Tibial nerve (tissue), 4 donors: ENCODE data around the gene IQSEC1. TPM values are rescaled to one million over a fixed set of nuclear protein-coding genes. Genes with fewer than 3 reads are reported as not detected.

Source experiments
- DNase-seq, 2 donors: peaks; one replicate each; pipeline ENCODE4 v3.0.0-alpha.2; 2019; ENCODE audit warnings: low spot score in 2 of 2
- H3K27ac ChIP-seq, 4 donors: fragments of 200-600 bp; sonication (generic) in 3 of 4; one replicate each; pipeline ENCODE4 v1.5.1; 2017 to 2019; ENCODE audit warnings: mild to moderate bottlenecking in 1 of 4
- H3K27me3 ChIP-seq, 2 donors: fragments of 200-600 bp; sonication (generic) in 1 of 2; one replicate each; pipeline versions ENCODE4 v1.5.1 to v1.6.0; 2017 to 2019
- H3K36me3 ChIP-seq, 3 donors: fragments of 200-600 bp; sonication (generic); one replicate each; pipeline ENCODE4 v1.5.1; 2018 to 2019
- H3K4me1 ChIP-seq, 4 donors: fragments of 200-600 bp; sonication (generic) in 3 of 4; one replicate each; pipeline ENCODE4 v1.5.1; 2017 to 2019
- H3K4me3 ChIP-seq, 4 donors: fragments of 200-600 bp; sonication (generic) in 3 of 4; one replicate each; pipeline ENCODE4 v1.5.1; 2017 to 2019; ENCODE audit warnings: mild to moderate bottlenecking in 1 of 4, moderate library complexity in 1 of 4
- H3K9me3 ChIP-seq, 4 donors: fragments of 200-600 bp; sonication (generic) in 3 of 4; one replicate each; pipeline ENCODE4 v1.5.1; 2017 to 2019
- CTCF ChIP-seq, 5 experiments: fragments of 200-600 bp in 3 of 5; fragments of 450-650 bp in 2 of 5; sonication (generic) in 3 of 5; IDR thresholded peaks; one replicate each; pipeline ENCODE4 v1.5.1; 2016 to 2019; ENCODE audit warnings: antibody characterized with exemption in 5 of 5, mild to moderate bottlenecking in 3 of 5, moderate library complexity in 2 of 5
- EP300 ChIP-seq, 2 donors: sonication (generic); formaldehyde crosslinking; IDR thresholded peaks; one replicate each; pipeline ENCODE4 v1.6.1; 2017; ENCODE audit warnings: antibody characterized with exemption in 2 of 2, mild to moderate bottlenecking in 1 of 2
- POLR2A ChIP-seq, 2 donors: fragments of 450-650 bp; IDR thresholded peaks; one replicate each; pipeline ENCODE4 v1.6.1; 2017; ENCODE audit warnings: antibody characterized with exemption in 2 of 2, mild to moderate bottlenecking in 2 of 2, moderate library complexity in 2 of 2
- WGBS, 2 donors: methylation state at CpG; one replicate each; pipeline ENCODE4 v1.1.5; 2018; 5-methylcytosine and 5-hydroxymethylcytosine counted together
- total RNA-seq, 4 donors: library from RNA; depleted of rRNA; stranded (reverse); fragments of >200 nt; gene quantifications; one replicate each; pipeline ENCODE4 v1.1.0, GENCODE V29; 2016

The IQSEC1 gene
- total RNA-seq, 4 donors from 2014 or later = 58.2 to 77.5 (median 68.6) TPM

GRCh38 chr3:13070391-13071070 lies 2.7 kb downstream of the IQSEC1 start:
- no peak overlapping the region for H3K4me3 ChIP-seq
- H3K27ac ChIP-seq = no peak overlapping the region
- H3K4me1 ChIP-seq = peaks cover 0 to 15% (median 9%) of the 10 kb centered on the region in 4 donors
- WGBS, 2 donors = 85 to 91% methylated on average over 11 of the region's 11 CpGs
- no peak for DNase-seq
- H3K36me3 ChIP-seq = no peaks in the 10 kb centered on the region
- no peaks in the 10 kb centered on the region for H3K9me3 ChIP-seq
- TF ChIP-seq EP300 (IDR thresholded peaks at IDR 0.05) = no peak
- TF ChIP-seq CTCF (IDR thresholded peaks at IDR 0.05) = no peak
- TF ChIP-seq POLR2A (IDR thresholded peaks at IDR 0.05) = no peak
- H3K27me3 ChIP-seq = peaks cover 0 to 38% of the 10 kb centered on the region in 2 donors

- no peaks in the 10 kb centered on the region for H3K9me3 ChIP-seq
- H3K27ac ChIP-seq = no peak overlapping the region
- 70 to 96% methylated on average over 4 of the region's 4 CpGs for WGBS, 2 donors
- peaks cover 0 to 15% (median 9%) of the 10 kb centered on the region in 4 donors for H3K4me1 ChIP-seq
- H3K36me3 ChIP-seq = no peaks in the 10 kb centered on the region
- TF ChIP-seq EP300 (IDR thresholded peaks at IDR 0.05) (no peak), POLR2A (IDR thresholded peaks at IDR 0.05) (no peak), CTCF (IDR thresholded peaks at IDR 0.05) (no peak)
- H3K4me3 ChIP-seq = no peak overlapping the region
- peaks cover 0 to 27% of the 10 kb centered on the region in 2 donors for H3K27me3 ChIP-seq
- DNase-seq = no peak
Observed at GRCh38 chr3:13069495-13069894, 3.7 kb downstream of the IQSEC1 start.

DNA sequence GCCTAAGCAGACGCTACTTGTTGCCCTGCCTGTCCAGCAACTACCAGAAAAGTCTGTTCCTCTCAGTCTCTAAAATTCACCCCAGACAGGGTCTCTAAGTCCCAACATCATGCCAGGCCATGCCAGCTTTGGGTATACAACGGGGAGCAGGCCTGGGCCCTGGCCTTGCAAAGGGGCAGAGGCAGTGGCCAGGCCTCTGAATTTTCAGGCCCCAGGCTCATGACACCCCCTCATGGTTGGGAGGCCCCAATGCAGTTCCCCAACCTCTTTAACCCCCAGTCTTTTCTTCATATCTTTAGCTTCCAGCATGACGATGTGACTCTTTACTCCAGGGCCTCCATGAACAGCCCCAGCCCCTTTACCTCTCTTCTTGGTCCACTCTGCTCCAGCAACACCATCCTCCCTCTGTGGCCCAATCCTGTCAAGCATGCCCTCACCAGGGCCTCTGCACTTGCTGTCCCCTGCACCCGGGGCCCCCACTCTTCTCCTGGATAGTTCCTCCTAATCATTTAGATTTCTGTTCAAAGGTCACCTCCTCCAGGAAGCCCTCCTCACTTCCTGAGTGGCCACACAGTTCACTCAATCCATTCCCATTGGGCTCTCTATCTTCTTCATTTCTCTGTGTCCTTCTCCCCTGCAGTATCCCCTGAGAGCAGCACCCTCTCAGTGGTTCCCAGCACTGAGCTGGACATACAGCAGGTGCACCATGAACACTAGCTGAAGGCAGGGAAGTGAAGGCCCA lies 4.8 kb downstream of the IQSEC1 start:
- Histone ChIP-seq H3K36me3 (no peaks in the 10 kb centered on the region), H3K27me3 (peaks cover 0 to 17% of the 10 kb centered on the region in 2 donors), H3K4me3 (no peak overlapping the region), H3K4me1 (peaks cover 0 to 12% (median 6%) of the 10 kb centered on the region in 4 donors), H3K27ac (no peak overlapping the region), H3K9me3 (no peaks in the 10 kb centered on the region)
- no peak for TF ChIP-seq EP300 (IDR thresholded peaks at IDR 0.05)
- TF ChIP-seq CTCF (IDR thresholded peaks at IDR 0.05) = no peak
- no peak for TF ChIP-seq POLR2A (IDR thresholded peaks at IDR 0.05)
- no peak for DNase-seq
- WGBS, 2 donors = 75 to 82% methylated on average over 4 of the region's 4 CpGs

- H3K4me1 ChIP-seq = peaks cover 0 to 6% (median under 1%) of the 10 kb centered on the region in 4 donors
- no peak for DNase-seq
- no peaks in the 10 kb centered on the region for H3K9me3 ChIP-seq
- no peak overlapping the region for H3K27ac ChIP-seq
- WGBS, 2 donors = 91 to 95% methylated on average over 4 of the region's 4 CpGs
- H3K36me3 ChIP-seq = no peaks in the 10 kb centered on the region
- TF ChIP-seq EP300 (IDR thresholded peaks at IDR 0.05) (no peak), POLR2A (IDR thresholded peaks at IDR 0.05) (no peak), CTCF (IDR thresholded peaks at IDR 0.05) (no peak)
- H3K27me3 ChIP-seq = peaks cover 0 to 10% of the 10 kb centered on the region in 2 donors
- H3K4me3 ChIP-seq = no peak overlapping the region
Observed at GRCh38 chr3:13067778-13068177, 5.5 kb downstream of the IQSEC1 start.

- WGBS, 2 donors = 80 to 92% methylated on average over 2 of the region's 4 CpGs
- Histone ChIP-seq H3K27me3 (peaks cover 0 to under 1% of the 10 kb centered on the region in 2 donors), H3K9me3 (no peaks in the 10 kb centered on the region), H3K4me3 (no peak overlapping the region), H3K4me1 (peaks cover 0 to 6% (median 0%) of the 10 kb centered on the region in 4 donors), H3K27ac (no peak overlapping the region), H3K36me3 (no peaks in the 10 kb centered on the region)
- TF ChIP-seq POLR2A (IDR thresholded peaks at IDR 0.05) (no peak), EP300 (IDR thresholded peaks at IDR 0.05) (no peak), CTCF (IDR thresholded peaks at IDR 0.05) (no peak)
- no peak for DNase-seq
Observed at GRCh38 chr3:13066834-13067233, 6.4 kb downstream of the IQSEC1 start.
